NCI-H2171 (cell line): ENCODE measurements around the gene ZFP36L1.
A peak's percentile ranks its signal among the peaks of the same experiment; 100 is the strongest.

Experiments used
- DNase-seq: peaks from one replicate; lab custom pipeline; 2025; lab: John Stamatoyannopoulos, UW

Gene ZFP36L1

GRCh38 chr14:68816183-68816942 is 23.5 kb upstream of the ZFP36L1 start:
- DNase-seq, result peak; percentile 89

GRCh38 chr14:68815298-68816182 is 22.7 kb upstream of the ZFP36L1 start:
- DNase-seq, result no peak

- DNase-seq, result no peak
Measured at GRCh38 chr14:68814539-68815297, 21.9 kb upstream of the ZFP36L1 start.

GRCh38 chr14:68814238-68814538 is 21.3 kb upstream of the ZFP36L1 start:
- DNase-seq, result no peak

- DNase-seq, result no peak
Measured at GRCh38 chr14:68813318-68813838, 20.5 kb upstream of the ZFP36L1 start.

- DNase-seq, result no peak
Measured at GRCh38 chr14:68811171-68811570, 18.3 kb upstream of the ZFP36L1 start.

GRCh38 chr14:68810173-68811153 is 17.6 kb upstream of the ZFP36L1 start:
- DNase-seq, result no peak

- DNase-seq, result no peak
Measured at GRCh38 chr14:68809524-68809923, 16.7 kb upstream of the ZFP36L1 start.

- no peak for DNase-seq
Measured at GRCh38 chr14:68808696-68809480, 16.0 kb upstream of the ZFP36L1 start.

GRCh38 chr14:68807987-68808386 is 15.1 kb upstream of the ZFP36L1 start:
- no peak for DNase-seq

- DNase-seq, result no peak
Measured at GRCh38 chr14:68807148-68807600, 14.3 kb upstream of the ZFP36L1 start.

- no peak for DNase-seq
Measured at GRCh38 chr14:68806526-68807147, 13.8 kb upstream of the ZFP36L1 start.

GRCh38 chr14:68805414-68805813 is 12.5 kb upstream of the ZFP36L1 start:
- no peak for DNase-seq

- DNase-seq, result no peak
Measured at GRCh38 chr14:68801631-68802030, 8.8 kb upstream of the ZFP36L1 start.

GRCh38 chr14:68800953-68801352 is 8.1 kb upstream of the ZFP36L1 start:
- DNase-seq, result no peak

GRCh38 chr14:68800390-68800789 is 7.5 kb upstream of the ZFP36L1 start:
- no peak for DNase-seq

GRCh38 chr14:68798621-68799020 is 5.8 kb upstream of the ZFP36L1 start:
- DNase-seq, result no peak

- DNase-seq, result no peak
Measured at GRCh38 chr14:68797121-68797670, 4.3 kb upstream of the ZFP36L1 start.

GRCh38 chr14:68796418-68797101 is 3.7 kb upstream of the ZFP36L1 start:
- no peak for DNase-seq
